Neural progenitor cell (in vitro differentiated cells): ENCODE data around the gene GATA6. TPM values are rescaled to one million over a fixed set of nuclear protein-coding genes. Genes with fewer than 3 reads are reported as not detected.

Source experiments
- DNase-seq: peaks from one replicate; pipeline ENCODE4 v3.0.0-alpha.2; 2016; ENCODE audit warnings: low spot score
- H2AFZ ChIP-seq: fragments of 200-600 bp; sonication (generic); replicated peaks from 2 replicates; pipeline ENCODE4 v1.6.1; 2016; ENCODE audit warnings: antibody characterized with exemption
- H3F3A ChIP-seq: fragments of 200-600 bp; sonication (generic); 2 replicates; pipeline ENCODE4 v1.6.1; 2016; ENCODE audit warnings: antibody characterized with exemption, low read depth
- H3K27ac ChIP-seq: fragments of 200-600 bp; sonication (generic); 2 replicates; pipeline ENCODE4 v1.5.1; 2016; ENCODE audit warnings: mild to moderate bottlenecking
- H3K27me3 ChIP-seq: fragments of 200-600 bp; sonication (generic); 2 replicates; pipeline ENCODE4 v1.6.1; 2016; ENCODE audit warnings: mild to moderate bottlenecking, moderate library complexity
- H3K36me3 ChIP-seq: fragments of 200-600 bp; sonication (generic); 2 replicates; pipeline ENCODE4 v1.5.1; 2016
- H3K4me1 ChIP-seq: fragments of 200-600 bp; sonication (generic); 2 replicates; pipeline ENCODE4 v1.6.1; 2016; ENCODE audit warnings: mixed run types
- H3K4me2 ChIP-seq: fragments of 200-600 bp; sonication (generic); 2 replicates; pipeline ENCODE4 v1.6.1; 2016
- H3K4me3 ChIP-seq: fragments of 200-600 bp; sonication (generic); 2 replicates; pipeline ENCODE4 v1.5.1; 2016
- H3K79me2 ChIP-seq: fragments of 200-600 bp; sonication (generic); 2 replicates; pipeline ENCODE4 v1.6.1; 2016; ENCODE audit warnings: low read depth
- H3K9ac ChIP-seq: fragments of 200-600 bp; sonication (generic); 2 replicates; pipeline ENCODE4 v1.6.1; 2016
- H3K9me3 ChIP-seq: fragments of 200-600 bp; sonication (generic); 2 replicates; pipeline ENCODE4 v1.5.1; 2016; ENCODE audit warnings: low read depth
- H4K20me1 ChIP-seq: fragments of 200-600 bp; sonication (generic); 2 replicates; pipeline ENCODE4 v1.6.1; 2016; ENCODE audit warnings: low read depth
- H3K27ac Mint-ChIP-seq: 3 replicates; pipeline ENCODE4 v1.8.0; 2021; ENCODE audit warnings: mixed read lengths
- H3K27me3 Mint-ChIP-seq: 2 replicates; pipeline ENCODE4 v1.8.0; 2022; ENCODE audit warnings: low read depth, mild to moderate bottlenecking, inconsistent platforms, moderate library complexity, mixed read lengths; ENCODE audit not compliant: insufficient read depth
- H3K36me3 Mint-ChIP-seq: 3 replicates; pipeline ENCODE4 v1.8.0; 2021; ENCODE audit warnings: mixed read lengths
- H3K4me1 Mint-ChIP-seq: 3 replicates; pipeline ENCODE4 v1.8.0; 2021; ENCODE audit warnings: mixed read lengths
- H3K4me3 Mint-ChIP-seq: 3 replicates; pipeline ENCODE4 v1.8.0; 2021; ENCODE audit warnings: mild to moderate bottlenecking, moderate library complexity, mixed read lengths
- H3K9me3 Mint-ChIP-seq: 3 replicates; pipeline ENCODE4 v1.8.0; 2020; ENCODE audit warnings: mixed read lengths
- EZH2 ChIP-seq: fragments of 200-600 bp; sonication (generic); IDR thresholded peaks from 2 replicates; pipeline ENCODE4 v1.6.1; 2017; ENCODE audit warnings: antibody characterized with exemption, mild to moderate bottlenecking, moderate library complexity
- EZH2phosphoT487 ChIP-seq: fragments of 200-600 bp; sonication (generic); IDR thresholded peaks from 2 replicates; pipeline ENCODE4 v1.6.1; 2017; ENCODE audit warnings: antibody characterized with exemption
- total RNA-seq: library from RNA; depleted of rRNA; stranded (reverse); fragments of >200 nt; gene quantifications from 2 replicates; pipeline ENCODE4 v1.2.3, GENCODE V29; 2015; ENCODE audit warnings: low replicate concordance
- TF ChIP-seq, protein P1 (sequence below): fragments of 200-600 bp; sonication (generic); IDR thresholded peaks from 2 replicates; pipeline ENCODE4 v1.5.1; 2017; ENCODE audit warnings: antibody characterized with exemption, mild to moderate bottlenecking

Gene GATA6
- total RNA-seq, 1 donor from 2014 or later, result 0.26 TPM

DNA sequence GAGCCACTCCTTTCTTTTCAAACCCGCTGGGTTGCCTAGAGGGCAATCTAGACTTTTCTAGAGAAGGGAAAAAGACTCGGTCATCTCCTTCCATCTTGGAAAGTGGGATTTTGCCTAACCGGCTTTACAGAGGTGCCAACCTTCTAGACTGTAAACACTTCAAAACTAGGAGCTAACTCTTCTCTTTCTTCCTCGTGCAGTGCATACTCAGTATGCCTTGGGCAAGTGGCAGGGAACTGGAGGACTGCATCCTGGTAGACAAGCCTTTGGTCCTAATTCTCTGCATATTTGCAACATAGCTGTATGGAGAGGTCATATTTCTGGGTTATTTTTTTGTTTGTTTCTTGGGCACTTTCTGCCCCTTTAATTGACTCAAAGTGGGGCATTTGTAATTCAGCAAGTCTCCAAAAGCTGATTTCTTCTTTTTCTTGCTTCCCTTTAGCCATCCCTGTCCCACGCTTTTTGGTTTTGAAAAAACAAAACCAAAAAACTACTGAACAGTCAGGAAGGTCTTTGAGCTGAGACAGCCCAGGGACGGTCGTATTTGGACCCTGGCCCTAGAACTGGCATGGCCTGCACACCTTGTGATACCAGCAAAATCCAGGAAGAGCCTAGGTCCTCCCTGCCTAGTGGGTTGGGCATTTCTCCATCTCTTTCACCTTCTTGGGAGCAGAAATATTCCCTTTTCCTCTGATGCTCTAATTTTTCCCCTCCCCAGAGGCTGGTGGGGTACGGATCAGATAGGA, 5.8 kb upstream of the GATA6 start:
- no peak overlapping the region for H2AFZ ChIP-seq
- no peaks in the 10 kb centered on the region for H3K79me2 ChIP-seq
- Mint-ChIP-seq H3K36me3 (no peaks in the 10 kb centered on the region), H3K9me3 (no peaks in the 10 kb centered on the region), H3K27ac (no peak overlapping the region), H3K4me1 (peaks cover 26% of the 10 kb centered on the region), H3K27me3 (peaks cover 67% of the 10 kb centered on the region), H3K4me3 (no peak overlapping the region)
- H3K9ac ChIP-seq, result no peak overlapping the region
- TF ChIP-seq, protein P1, sequence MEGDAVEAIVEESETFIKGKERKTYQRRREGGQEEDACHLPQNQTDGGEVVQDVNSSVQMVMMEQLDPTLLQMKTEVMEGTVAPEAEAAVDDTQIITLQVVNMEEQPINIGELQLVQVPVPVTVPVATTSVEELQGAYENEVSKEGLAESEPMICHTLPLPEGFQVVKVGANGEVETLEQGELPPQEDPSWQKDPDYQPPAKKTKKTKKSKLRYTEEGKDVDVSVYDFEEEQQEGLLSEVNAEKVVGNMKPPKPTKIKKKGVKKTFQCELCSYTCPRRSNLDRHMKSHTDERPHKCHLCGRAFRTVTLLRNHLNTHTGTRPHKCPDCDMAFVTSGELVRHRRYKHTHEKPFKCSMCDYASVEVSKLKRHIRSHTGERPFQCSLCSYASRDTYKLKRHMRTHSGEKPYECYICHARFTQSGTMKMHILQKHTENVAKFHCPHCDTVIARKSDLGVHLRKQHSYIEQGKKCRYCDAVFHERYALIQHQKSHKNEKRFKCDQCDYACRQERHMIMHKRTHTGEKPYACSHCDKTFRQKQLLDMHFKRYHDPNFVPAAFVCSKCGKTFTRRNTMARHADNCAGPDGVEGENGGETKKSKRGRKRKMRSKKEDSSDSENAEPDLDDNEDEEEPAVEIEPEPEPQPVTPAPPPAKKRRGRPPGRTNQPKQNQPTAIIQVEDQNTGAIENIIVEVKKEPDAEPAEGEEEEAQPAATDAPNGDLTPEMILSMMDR, result no peak
- TF ChIP-seq EZH2 (no peak), EZH2phosphoT487 (no peak)
- no peak overlapping the region for H3K27ac ChIP-seq
- peaks cover 11% of the 10 kb centered on the region for H3K4me1 ChIP-seq
- no peak overlapping the region for H3K4me2 ChIP-seq
- H4K20me1 ChIP-seq, result peaks cover 36% of the 10 kb centered on the region
- no peaks in the 10 kb centered on the region for H3K9me3 ChIP-seq
- no peak overlapping the region for H3K4me3 ChIP-seq
- peaks cover 100% of the 10 kb centered on the region for H3K27me3 ChIP-seq
- no peak for DNase-seq
- peaks cover 16% of the 10 kb centered on the region for H3F3A ChIP-seq
- H3K36me3 ChIP-seq, result no peaks in the 10 kb centered on the region

DNA sequence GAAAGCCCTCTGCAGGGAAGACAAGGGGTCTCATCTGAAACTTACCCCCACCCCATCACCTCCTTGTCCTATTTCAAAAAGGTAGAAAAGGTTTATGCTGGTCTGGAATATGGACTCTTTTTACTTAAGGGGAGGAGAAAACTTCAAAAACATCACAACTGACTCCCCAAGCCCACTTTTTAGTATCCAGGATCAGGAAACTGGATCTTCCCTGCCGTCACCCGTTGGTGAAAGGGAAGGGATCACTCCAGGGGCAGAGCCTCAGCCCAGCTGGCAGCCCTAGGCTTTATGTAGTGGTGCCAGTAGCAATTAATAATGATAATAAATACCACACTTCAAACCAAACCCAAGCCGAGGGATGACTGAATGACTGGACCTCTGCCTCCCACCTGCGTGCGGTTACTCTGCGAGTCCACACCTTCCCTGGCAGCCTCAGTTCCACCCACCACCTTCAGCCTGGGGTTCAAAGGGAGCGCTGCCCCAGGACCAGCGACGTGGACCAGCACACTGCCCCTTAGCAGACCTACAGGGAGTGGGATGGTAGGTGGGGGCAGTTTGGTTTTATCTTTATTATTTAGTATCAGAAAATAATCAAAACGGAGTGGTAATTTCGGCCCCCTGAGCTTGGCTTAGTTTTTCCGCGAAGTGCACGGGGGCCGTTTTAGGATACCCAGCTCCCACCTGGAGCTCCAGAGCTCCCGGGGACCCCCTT, 4.9 kb upstream of the GATA6 start:
- Histone ChIP-seq H2AFZ (no peak overlapping the region), H3F3A (peaks cover 21% of the 10 kb centered on the region), H3K4me1 (peaks cover 11% of the 10 kb centered on the region), H3K4me2 (peak overlapping the region; percentile 73), H3K79me2 (no peaks in the 10 kb centered on the region), H3K9ac (no peak overlapping the region), H3K27me3 (peaks cover 100% of the 10 kb centered on the region), H4K20me1 (peaks cover 41% of the 10 kb centered on the region), H3K4me3 (peak overlapping the region; percentile 43), H3K9me3 (no peaks in the 10 kb centered on the region), H3K27ac (no peak overlapping the region), H3K36me3 (no peaks in the 10 kb centered on the region)
- TF ChIP-seq EZH2 (no peak), EZH2phosphoT487 (no peak)
- TF ChIP-seq, protein P1, result no peak
- H3K27ac Mint-ChIP-seq, result no peak overlapping the region
- peaks cover 71% of the 10 kb centered on the region for H3K27me3 Mint-ChIP-seq
- no peak for DNase-seq
- peak overlapping the region; percentile 58 for H3K4me3 Mint-ChIP-seq
- peaks cover 27% of the 10 kb centered on the region for H3K4me1 Mint-ChIP-seq
- no peaks in the 10 kb centered on the region for H3K36me3 Mint-ChIP-seq
- no peaks in the 10 kb centered on the region for H3K9me3 Mint-ChIP-seq

DNA sequence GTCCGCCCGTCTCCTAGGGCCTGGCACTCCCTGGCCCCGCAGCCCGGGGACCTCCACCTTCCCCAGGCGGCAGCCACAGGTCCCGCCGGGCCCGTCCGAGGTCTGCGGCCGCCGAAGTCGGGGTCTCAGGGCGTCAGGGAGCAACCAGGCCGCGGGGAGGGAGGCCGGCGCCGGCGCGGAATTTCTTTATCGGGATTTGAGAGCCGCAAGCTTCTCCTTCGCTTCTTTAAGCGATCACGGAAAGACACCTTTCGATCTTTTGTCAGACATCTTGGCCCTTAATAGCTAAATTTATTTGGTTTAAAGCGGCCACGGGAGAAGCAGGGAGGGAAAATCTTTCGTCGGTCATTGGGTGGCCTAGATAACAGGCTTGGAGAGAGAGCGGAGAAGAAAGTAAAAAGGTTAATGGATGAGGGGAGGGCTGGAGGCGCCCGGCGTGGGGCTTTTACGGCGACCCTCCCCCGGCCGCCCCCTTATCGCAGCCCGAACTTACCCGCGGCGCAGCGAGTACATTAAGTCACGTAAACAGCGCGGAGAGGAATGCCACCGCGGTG, 4.3 kb upstream of the GATA6 start:
- H4K20me1 ChIP-seq, result peaks cover 47% of the 10 kb centered on the region
- Mint-ChIP-seq H3K4me1 (peaks cover 30% of the 10 kb centered on the region), H3K4me3 (peak overlapping the region; percentile 85), H3K36me3 (no peaks in the 10 kb centered on the region), H3K9me3 (no peaks in the 10 kb centered on the region), H3K27ac (no peak overlapping the region), H3K27me3 (peaks cover 73% of the 10 kb centered on the region)
- TF ChIP-seq, protein P1, result no peak
- TF ChIP-seq EZH2phosphoT487, result peak; percentile 94
- peak; percentile 98 for TF ChIP-seq EZH2
- H3K79me2 ChIP-seq, result no peaks in the 10 kb centered on the region
- no peak overlapping the region for H3K27ac ChIP-seq
- peak overlapping the region; percentile 73 for H3K4me2 ChIP-seq
- peak overlapping the region; percentile 28 for H2AFZ ChIP-seq
- H3K4me3 ChIP-seq, result peak overlapping the region; percentile 43
- H3K27me3 ChIP-seq, result peaks cover 100% of the 10 kb centered on the region
- H3F3A ChIP-seq, result peaks cover 27% of the 10 kb centered on the region
- peak; percentile 69 for DNase-seq
- H3K4me1 ChIP-seq, result peaks cover 13% of the 10 kb centered on the region
- no peaks in the 10 kb centered on the region for H3K36me3 ChIP-seq
- no peaks in the 10 kb centered on the region for H3K9me3 ChIP-seq
- no peak overlapping the region for H3K9ac ChIP-seq
